ENCODE results near the gene UBA1.

Gene UBA1

GRCh38 chrX:47160781-47161180 is 32.8 kb upstream of the UBA1 start:
- TF ChIP-seq, protein P1, sequence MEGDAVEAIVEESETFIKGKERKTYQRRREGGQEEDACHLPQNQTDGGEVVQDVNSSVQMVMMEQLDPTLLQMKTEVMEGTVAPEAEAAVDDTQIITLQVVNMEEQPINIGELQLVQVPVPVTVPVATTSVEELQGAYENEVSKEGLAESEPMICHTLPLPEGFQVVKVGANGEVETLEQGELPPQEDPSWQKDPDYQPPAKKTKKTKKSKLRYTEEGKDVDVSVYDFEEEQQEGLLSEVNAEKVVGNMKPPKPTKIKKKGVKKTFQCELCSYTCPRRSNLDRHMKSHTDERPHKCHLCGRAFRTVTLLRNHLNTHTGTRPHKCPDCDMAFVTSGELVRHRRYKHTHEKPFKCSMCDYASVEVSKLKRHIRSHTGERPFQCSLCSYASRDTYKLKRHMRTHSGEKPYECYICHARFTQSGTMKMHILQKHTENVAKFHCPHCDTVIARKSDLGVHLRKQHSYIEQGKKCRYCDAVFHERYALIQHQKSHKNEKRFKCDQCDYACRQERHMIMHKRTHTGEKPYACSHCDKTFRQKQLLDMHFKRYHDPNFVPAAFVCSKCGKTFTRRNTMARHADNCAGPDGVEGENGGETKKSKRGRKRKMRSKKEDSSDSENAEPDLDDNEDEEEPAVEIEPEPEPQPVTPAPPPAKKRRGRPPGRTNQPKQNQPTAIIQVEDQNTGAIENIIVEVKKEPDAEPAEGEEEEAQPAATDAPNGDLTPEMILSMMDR (conservative IDR thresholded peaks at IDR 0.05; ENCODE audit: low read length) = no peak
- no peak overlapping the region for H3K4me3 ChIP-seq (ENCODE audit: low read length)
- DNase-seq (ENCODE audit: low read depth) = peak; percentile 20

- no peak overlapping the region for H3K4me3 ChIP-seq (ENCODE audit: low read length)
- no peak for DNase-seq (ENCODE audit: low read depth)
- TF ChIP-seq, protein P1 (conservative IDR thresholded peaks at IDR 0.05; ENCODE audit: low read length) = no peak
Observed at GRCh38 chrX:47162927-47163583, 30.6 kb upstream of the UBA1 start.

DNA sequence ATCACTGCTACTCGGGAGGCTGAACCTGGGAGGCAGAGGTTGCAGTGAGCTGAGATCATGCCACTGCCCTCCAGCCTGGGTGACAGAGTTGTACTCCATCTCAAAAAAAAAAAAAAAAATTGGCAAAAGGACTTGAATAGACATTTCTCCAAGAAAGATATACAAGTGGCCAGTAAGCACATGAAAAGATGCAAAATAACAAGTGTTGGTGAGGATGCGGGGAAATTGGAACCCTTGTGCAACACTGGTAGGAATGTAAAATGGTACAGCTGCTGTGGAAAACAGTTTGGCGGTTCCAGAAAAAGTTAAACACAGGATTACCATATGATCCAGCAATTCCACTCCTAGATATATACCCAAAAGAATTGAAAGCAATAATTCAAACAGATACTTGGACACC is 29.2 kb upstream of the UBA1 start:
- TF ChIP-seq, protein P1 (conservative IDR thresholded peaks at IDR 0.05; ENCODE audit: low read length) = no peak
- no peak for DNase-seq (ENCODE audit: low read depth)
- no peak overlapping the region for H3K4me3 ChIP-seq (ENCODE audit: low read length)

DNA sequence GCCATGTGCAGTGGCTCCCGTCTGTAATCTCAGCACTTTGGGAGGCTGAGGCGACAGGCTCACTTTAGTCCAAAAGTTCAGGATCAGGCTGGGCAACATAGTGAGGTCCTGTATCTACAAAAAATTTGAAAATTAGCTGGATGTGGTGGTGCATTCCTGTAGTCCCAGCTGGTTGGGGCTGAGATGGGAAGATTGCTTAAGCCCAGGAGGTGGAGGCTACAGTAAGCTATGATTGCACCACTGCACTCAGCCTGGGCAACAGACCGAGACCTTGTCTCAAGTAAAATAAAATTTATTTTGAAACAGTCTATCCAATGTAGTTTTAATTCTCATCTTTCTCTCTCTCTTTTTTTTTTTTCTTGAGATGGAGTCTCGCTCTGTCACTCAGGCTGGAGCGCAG is 27.5 kb upstream of the UBA1 start:
- peak; percentile 67 for DNase-seq (ENCODE audit: low read depth)
- no peak overlapping the region for H3K4me3 ChIP-seq (ENCODE audit: low read length)
- TF ChIP-seq, protein P1 (conservative IDR thresholded peaks at IDR 0.05; ENCODE audit: low read length) = no peak

DNA sequence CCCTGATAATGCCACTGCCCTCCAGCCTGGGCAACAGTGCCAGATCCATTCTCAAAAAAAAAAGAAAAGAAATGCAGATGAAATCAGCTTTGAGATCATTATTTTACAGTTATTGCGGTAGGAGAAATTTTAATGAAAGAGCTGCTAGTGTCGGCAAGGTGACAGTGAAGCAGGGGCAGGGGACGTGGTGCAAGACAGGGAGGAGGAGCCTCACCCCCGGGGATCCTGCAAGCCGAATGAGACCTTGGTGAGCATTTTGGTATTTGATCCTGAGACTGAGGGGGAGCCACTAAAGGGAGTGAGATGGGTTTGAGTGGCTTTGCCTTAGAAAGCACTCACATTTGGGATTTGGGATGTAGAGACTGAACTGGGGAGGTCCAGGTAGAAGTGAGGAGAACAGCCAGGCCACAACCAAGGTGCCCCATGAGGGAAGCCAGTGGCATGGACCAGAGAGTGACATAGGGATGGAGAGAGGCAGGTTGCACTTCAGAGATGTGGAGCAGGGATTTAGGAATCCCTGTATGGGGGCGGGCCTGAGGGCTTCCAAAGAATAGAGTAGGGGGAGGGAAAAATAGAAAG is 25.0 kb upstream of the UBA1 start:
- DNase-seq (ENCODE audit: low read depth) = no peak
- TF ChIP-seq, protein P1 (conservative IDR thresholded peaks at IDR 0.05; ENCODE audit: low read length) = no peak
- no peak overlapping the region for H3K4me3 ChIP-seq (ENCODE audit: low read length)

GRCh38 chrX:47169273-47169672 is 24.4 kb upstream of the UBA1 start:
- no peak for DNase-seq (ENCODE audit: low read depth)
- TF ChIP-seq, protein P1 (conservative IDR thresholded peaks at IDR 0.05; ENCODE audit: low read length) = no peak
- H3K4me3 ChIP-seq (ENCODE audit: low read length) = no peak overlapping the region
